ENCODE measurements around the gene TBC1D7. TPM values are rescaled to one million over a fixed set of nuclear protein-coding genes. Genes with fewer than 3 reads are reported as not detected.

TBC1D7 gene
- total RNA-seq, 1 experiment from 2014 or later = 152 TPM

GRCh38 chr6:13359287-13359686 lies 30.9 kb upstream of the TBC1D7 start:
- no peaks in the 10 kb centered on the region for H3K36me3 Mint-ChIP-seq (ENCODE audit: insufficient read depth, unreplicated experiment)
- H3K27me3 Mint-ChIP-seq (ENCODE audit: insufficient read depth, unreplicated experiment) = no peaks in the 10 kb centered on the region
- BruUV-seq (replicated peaks) = no TSS peak
- TF ChIP-seq CTCF (IDR thresholded peaks at IDR 0.05; ENCODE audit: insufficient read depth in 1 of 2, low read depth in 1 of 2, low read length in 1 of 2, severe bottlenecking in 1 of 2, unreplicated experiment in 1 of 2) = no peak
- Histone ChIP-seq H3K27me3 (replicated peaks; ENCODE audit: control insufficient read depth, insufficient read depth, low read length) (no peaks in the 10 kb centered on the region), H3K36me3 (ENCODE audit: control insufficient read depth, insufficient read depth, low read length) (no peaks in the 10 kb centered on the region), H3K9me3 (no peaks in the 10 kb centered on the region), H3K4me3 (ENCODE audit: low read depth, low read length) (no peak overlapping the region), H3K4me1 (peaks cover 15% of the 10 kb centered on the region)
- CTCF ChIA-PET = no interaction called here
- intact Hi-C loops (cut with micrococcal nuclease; ENCODE audit: unreplicated experiment) = no loop called here
- H3K4me3 Mint-ChIP-seq (ENCODE audit: unreplicated experiment) = no peak overlapping the region
- POLR2A ChIA-PET = no interaction called here
- no peak for DNase-seq
- H3K27ac Mint-ChIP-seq (ENCODE audit: unreplicated experiment) = no peak overlapping the region
- H3K4me1 Mint-ChIP-seq (ENCODE audit: low read depth, unreplicated experiment) = peaks cover 19% of the 10 kb centered on the region
- no peaks in the 10 kb centered on the region for H3K9me3 Mint-ChIP-seq (ENCODE audit: unreplicated experiment)

- Histone ChIP-seq H3K4me3 (ENCODE audit: low read depth, low read length) (no peak overlapping the region), H3K4me1 (peaks cover 15% of the 10 kb centered on the region), H3K9me3 (no peaks in the 10 kb centered on the region), H3K36me3 (ENCODE audit: control insufficient read depth, insufficient read depth, low read length) (no peaks in the 10 kb centered on the region), H3K27me3 (replicated peaks; ENCODE audit: control insufficient read depth, insufficient read depth, low read length) (no peaks in the 10 kb centered on the region)
- Mint-ChIP-seq H3K27ac (ENCODE audit: unreplicated experiment) (no peak overlapping the region), H3K27me3 (ENCODE audit: insufficient read depth, unreplicated experiment) (no peaks in the 10 kb centered on the region), H3K9me3 (ENCODE audit: unreplicated experiment) (no peaks in the 10 kb centered on the region), H3K36me3 (ENCODE audit: insufficient read depth, unreplicated experiment) (no peaks in the 10 kb centered on the region), H3K4me3 (ENCODE audit: unreplicated experiment) (no peak overlapping the region), H3K4me1 (ENCODE audit: low read depth, unreplicated experiment) (peaks cover 23% of the 10 kb centered on the region)
- DNase-seq = no peak
- intact Hi-C loops (cut with micrococcal nuclease; ENCODE audit: unreplicated experiment) = no loop called here
- ChIA-PET CTCF (no interaction called here), POLR2A (no interaction called here)
- no peak for TF ChIP-seq CTCF (IDR thresholded peaks at IDR 0.05; ENCODE audit: insufficient read depth in 1 of 2, low read depth in 1 of 2, low read length in 1 of 2, severe bottlenecking in 1 of 2, unreplicated experiment in 1 of 2)
- no TSS peak for BruUV-seq (replicated peaks)
Observed at GRCh38 chr6:13358511-13358910, 30.2 kb upstream of the TBC1D7 start.

- H3K4me3 ChIP-seq (ENCODE audit: low read depth, low read length) = no peak overlapping the region
- Mint-ChIP-seq H3K9me3 (ENCODE audit: unreplicated experiment) (no peaks in the 10 kb centered on the region), H3K27ac (ENCODE audit: unreplicated experiment) (no peak overlapping the region), H3K27me3 (ENCODE audit: insufficient read depth, unreplicated experiment) (no peaks in the 10 kb centered on the region), H3K36me3 (ENCODE audit: insufficient read depth, unreplicated experiment) (no peaks in the 10 kb centered on the region), H3K4me1 (ENCODE audit: low read depth, unreplicated experiment) (peaks cover 26% of the 10 kb centered on the region), H3K4me3 (ENCODE audit: unreplicated experiment) (no peak overlapping the region)
- POLR2A ChIA-PET = no interaction called here
- TF ChIP-seq CTCF (IDR thresholded peaks at IDR 0.05; ENCODE audit: insufficient read depth in 1 of 2, low read depth in 1 of 2, low read length in 1 of 2, severe bottlenecking in 1 of 2, unreplicated experiment in 1 of 2) = no peak
- CTCF ChIA-PET = no interaction called here
- H3K9me3 ChIP-seq = no peaks in the 10 kb centered on the region
- peaks cover 15% of the 10 kb centered on the region for H3K4me1 ChIP-seq
- H3K36me3 ChIP-seq (ENCODE audit: control insufficient read depth, insufficient read depth, low read length) = no peaks in the 10 kb centered on the region
- intact Hi-C loops (cut with micrococcal nuclease; ENCODE audit: unreplicated experiment) = no loop called here
- no peaks in the 10 kb centered on the region for H3K27me3 ChIP-seq (replicated peaks; ENCODE audit: control insufficient read depth, insufficient read depth, low read length)
- no peak for DNase-seq
- BruUV-seq (replicated peaks) = no TSS peak
Observed at GRCh38 chr6:13357551-13358075, 29.3 kb upstream of the TBC1D7 start.

Measured in Caco-2 (cell line).